ENCODE measurements around the gene CCNG2.
A peak's percentile ranks its signal among the peaks of the same experiment; 100 is the strongest.

DNA sequence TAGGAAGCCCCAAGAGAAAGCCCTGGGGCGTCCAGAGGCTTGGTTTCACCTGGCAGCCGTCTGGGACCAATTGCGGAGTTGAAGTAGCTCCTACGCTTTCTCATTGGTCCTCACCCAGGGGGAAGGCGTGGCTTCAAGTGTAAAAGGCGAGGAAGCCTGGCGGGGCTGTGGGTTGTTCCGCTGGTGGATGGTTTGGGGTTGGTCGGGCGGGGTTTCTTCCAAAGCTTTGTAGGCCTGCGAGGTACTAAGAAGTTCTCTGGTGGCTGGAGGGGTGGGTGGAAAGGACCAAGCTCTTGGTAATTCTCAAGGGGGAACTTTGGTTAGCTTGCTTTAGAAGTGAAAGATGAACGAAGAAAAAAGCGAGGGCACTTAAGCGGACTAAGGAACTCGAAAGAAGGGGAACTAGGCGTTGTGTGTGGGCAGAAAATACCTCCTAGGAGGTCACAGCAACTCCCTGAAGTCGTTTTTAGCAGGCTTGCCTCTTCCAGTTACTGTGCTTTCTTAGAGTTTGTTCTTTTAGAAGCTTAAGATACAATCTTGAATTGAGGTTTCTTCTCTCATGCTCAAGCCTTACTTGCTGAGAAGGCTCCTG lies 36.6 kb downstream of the CCNG2 start:
- TF ChIP-seq TAF1 (IDR thresholded peaks at IDR 0.05; ENCODE audit: borderline replicate concordance, low read depth, low read length) (no peak), POLR2A (IDR thresholded peaks at IDR 0.05; ENCODE audit: low read depth, low read length) (peak; percentile 54; the same call in 1 of the 2 replicates)

All from GM12892 (cell line).